Measurements from ENCODE around the gene NTN1.

Gene NTN1

GRCh38 chr17:9139695-9140094 is 118.4 kb downstream of the NTN1 start:
- Histone ChIP-seq H3K9me2 (replicated peaks; ENCODE audit: insufficient read depth, low read length) (no peaks in the 10 kb centered on the region), H3K9me3 (ENCODE audit: insufficient read depth, low read length) (no peaks in the 10 kb centered on the region), H3K36me3 (ENCODE audit: low read length) (no peaks in the 10 kb centered on the region), H3F3A (ENCODE audit: insufficient read depth) (no peaks in the 10 kb centered on the region), H3K79me2 (ENCODE audit: insufficient read depth, low read length) (no peaks in the 10 kb centered on the region), H3K27ac (ENCODE audit: low read depth, low read length) (no peak overlapping the region), H3K9ac (ENCODE audit: low read length) (no peak overlapping the region), H3K4me3 (ENCODE audit: insufficient read depth, low read length, poor library complexity, severe bottlenecking) (no peak overlapping the region), H3K4me2 (ENCODE audit: low read depth, low read length, poor library complexity, severe bottlenecking) (no peak overlapping the region), H4K20me1 (ENCODE audit: low read depth, low read length) (no peaks in the 10 kb centered on the region), H3K27me3 (ENCODE audit: low read length) (no peaks in the 10 kb centered on the region), H2AFZ (ENCODE audit: low read depth, low read length, severe bottlenecking) (no peak overlapping the region)
- TF ChIP-seq, protein P1, sequence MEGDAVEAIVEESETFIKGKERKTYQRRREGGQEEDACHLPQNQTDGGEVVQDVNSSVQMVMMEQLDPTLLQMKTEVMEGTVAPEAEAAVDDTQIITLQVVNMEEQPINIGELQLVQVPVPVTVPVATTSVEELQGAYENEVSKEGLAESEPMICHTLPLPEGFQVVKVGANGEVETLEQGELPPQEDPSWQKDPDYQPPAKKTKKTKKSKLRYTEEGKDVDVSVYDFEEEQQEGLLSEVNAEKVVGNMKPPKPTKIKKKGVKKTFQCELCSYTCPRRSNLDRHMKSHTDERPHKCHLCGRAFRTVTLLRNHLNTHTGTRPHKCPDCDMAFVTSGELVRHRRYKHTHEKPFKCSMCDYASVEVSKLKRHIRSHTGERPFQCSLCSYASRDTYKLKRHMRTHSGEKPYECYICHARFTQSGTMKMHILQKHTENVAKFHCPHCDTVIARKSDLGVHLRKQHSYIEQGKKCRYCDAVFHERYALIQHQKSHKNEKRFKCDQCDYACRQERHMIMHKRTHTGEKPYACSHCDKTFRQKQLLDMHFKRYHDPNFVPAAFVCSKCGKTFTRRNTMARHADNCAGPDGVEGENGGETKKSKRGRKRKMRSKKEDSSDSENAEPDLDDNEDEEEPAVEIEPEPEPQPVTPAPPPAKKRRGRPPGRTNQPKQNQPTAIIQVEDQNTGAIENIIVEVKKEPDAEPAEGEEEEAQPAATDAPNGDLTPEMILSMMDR (IDR thresholded peaks at IDR 0.05; ENCODE audit: insufficient read depth, low read length, poor library complexity, severe bottlenecking) = no peak
- no peak for TF ChIP-seq EZH2phosphoT487 (conservative IDR thresholded peaks at IDR 0.05; ENCODE audit: low read length)

DNA sequence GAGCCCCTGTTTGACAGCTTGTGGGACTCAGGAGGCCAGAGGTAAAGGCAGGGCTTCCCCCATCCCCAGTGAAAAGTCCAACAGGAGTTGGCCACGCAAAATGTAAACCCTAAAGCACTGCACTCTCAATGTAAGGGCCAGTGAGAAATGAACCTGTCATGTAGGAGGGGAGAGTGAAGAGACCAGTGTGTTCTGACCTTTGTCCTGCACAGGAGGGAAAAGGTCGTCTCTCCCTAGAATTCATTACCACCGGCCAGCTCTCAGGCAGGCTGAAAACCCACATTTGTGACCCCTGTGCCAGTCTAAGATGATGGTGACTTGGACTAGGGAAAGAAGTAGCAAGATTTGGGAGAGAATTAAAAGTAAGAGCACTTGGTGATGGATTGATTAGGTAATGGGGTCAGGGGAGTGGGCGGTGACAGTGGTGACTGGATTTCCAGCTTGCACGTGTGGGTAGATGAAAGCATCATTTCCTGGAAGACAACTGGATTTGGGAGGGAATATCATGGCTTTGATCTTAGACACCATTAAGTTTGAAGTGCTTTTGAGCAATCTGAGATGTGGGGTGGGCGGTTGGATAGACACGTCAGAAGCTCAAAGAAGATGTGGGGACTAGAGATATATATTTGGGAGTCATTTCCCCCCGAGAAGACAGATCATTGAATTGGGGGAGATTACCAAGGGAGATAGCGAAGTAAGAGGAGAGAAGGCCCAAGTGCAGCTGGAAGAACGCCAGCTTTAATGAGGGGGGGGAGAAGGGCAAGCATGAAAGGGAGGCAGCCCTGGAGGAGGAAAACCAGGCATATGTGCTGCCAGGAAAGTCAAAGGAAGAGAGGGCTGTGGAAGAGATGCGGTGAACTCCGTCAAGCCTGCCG is 119.5 kb downstream of the NTN1 start:
- H3F3A ChIP-seq (ENCODE audit: insufficient read depth) = no peaks in the 10 kb centered on the region
- no peak overlapping the region for H3K4me2 ChIP-seq (ENCODE audit: low read depth, low read length, poor library complexity, severe bottlenecking)
- no peak overlapping the region for H3K4me3 ChIP-seq (ENCODE audit: insufficient read depth, low read length, poor library complexity, severe bottlenecking)
- H3K79me2 ChIP-seq (ENCODE audit: insufficient read depth, low read length) = no peaks in the 10 kb centered on the region
- H3K9me2 ChIP-seq (replicated peaks; ENCODE audit: insufficient read depth, low read length) = no peaks in the 10 kb centered on the region
- no peaks in the 10 kb centered on the region for H3K9me3 ChIP-seq (ENCODE audit: insufficient read depth, low read length)
- H4K20me1 ChIP-seq (ENCODE audit: low read depth, low read length) = no peaks in the 10 kb centered on the region
- H3K36me3 ChIP-seq (ENCODE audit: low read length) = no peaks in the 10 kb centered on the region
- H3K27me3 ChIP-seq (ENCODE audit: low read length) = no peaks in the 10 kb centered on the region
- no peak overlapping the region for H3K9ac ChIP-seq (ENCODE audit: low read length)
- no peak overlapping the region for H3K27ac ChIP-seq (ENCODE audit: low read depth, low read length)
- no peak for TF ChIP-seq EZH2phosphoT487 (conservative IDR thresholded peaks at IDR 0.05; ENCODE audit: low read length)
- TF ChIP-seq, protein P1 (IDR thresholded peaks at IDR 0.05; ENCODE audit: insufficient read depth, low read length, poor library complexity, severe bottlenecking) = no peak
- no peak overlapping the region for H2AFZ ChIP-seq (ENCODE audit: low read depth, low read length, severe bottlenecking)

- no peaks in the 10 kb centered on the region for H3K9me3 ChIP-seq (ENCODE audit: insufficient read depth, low read length)
- H3F3A ChIP-seq (ENCODE audit: insufficient read depth) = no peaks in the 10 kb centered on the region
- no peak overlapping the region for H3K4me2 ChIP-seq (ENCODE audit: low read depth, low read length, poor library complexity, severe bottlenecking)
- H3K27me3 ChIP-seq (ENCODE audit: low read length) = no peaks in the 10 kb centered on the region
- H3K9me2 ChIP-seq (replicated peaks; ENCODE audit: insufficient read depth, low read length) = no peaks in the 10 kb centered on the region
- no peak overlapping the region for H2AFZ ChIP-seq (ENCODE audit: low read depth, low read length, severe bottlenecking)
- no peak overlapping the region for H3K27ac ChIP-seq (ENCODE audit: low read depth, low read length)
- no peaks in the 10 kb centered on the region for H3K36me3 ChIP-seq (ENCODE audit: low read length)
- no peak overlapping the region for H3K9ac ChIP-seq (ENCODE audit: low read length)
- no peaks in the 10 kb centered on the region for H3K79me2 ChIP-seq (ENCODE audit: insufficient read depth, low read length)
- no peak overlapping the region for H3K4me3 ChIP-seq (ENCODE audit: insufficient read depth, low read length, poor library complexity, severe bottlenecking)
- H4K20me1 ChIP-seq (ENCODE audit: low read depth, low read length) = no peaks in the 10 kb centered on the region
- TF ChIP-seq EZH2phosphoT487 (conservative IDR thresholded peaks at IDR 0.05; ENCODE audit: low read length) = no peak
- TF ChIP-seq, protein P1 (IDR thresholded peaks at IDR 0.05; ENCODE audit: insufficient read depth, low read length, poor library complexity, severe bottlenecking) = no peak
Measured at GRCh38 chr17:9141425-9141753, 120.1 kb downstream of the NTN1 start.

Data from SU-DHL-6 (cell line).